ENCODE measurements around the gene TRIM36. TPM values are rescaled to one million over a fixed set of nuclear protein-coding genes. Genes with fewer than 3 reads are reported as not detected.

TRIM36 gene
- total and polyA plus RNA-seq, 2 of the 8 experiments (the other 6 are each of a cell fraction or from before 2014, with no cell fraction given) = 8.5 to 14.1 TPM

- Histone ChIP-seq H2BK12ac (ENCODE audit: low read depth, low read length) (0 out of 2 replicates have a peak overlapping the region, but pooled peaks have one; percentile 30), H2BK20ac (ENCODE audit: low read length) (no peak overlapping the region), H3K9me3 (ENCODE audit: insufficient read depth in 2 of 2, low read depth in 1 of 2, low read length in 1 of 2) (no peaks in the 10 kb centered on the region), H3K4me3 (ENCODE audit: extremely low read depth in 1 of 4, insufficient read depth in 2 of 4, low read depth in 3 of 4, low read length in 4 of 4) (peak overlapping the region; percentile 38 to 67 (median 54)), H4K20me1 (replicated peaks in 1 of 2; ENCODE audit: control insufficient read depth in 1 of 2, insufficient read depth in 2 of 2, low read length in 2 of 2) (no peaks in the 10 kb centered on the region), H2AFZ (ENCODE audit: low read length) (peak overlapping the region; percentile 86; the same call in 1 of the 2 replicates), H2BK120ac (replicated peaks; ENCODE audit: low read depth, low read length) (no peak overlapping the region), H3K23ac (ENCODE audit: insufficient read length) (no peak overlapping the region), H2AK5ac (ENCODE audit: low read depth, low read length) (no peak overlapping the region), H3K23me2 (ENCODE audit: low read depth, low read length) (peaks cover 12% of the 10 kb centered on the region; the same call in 1 of the 2 replicates), H3K4ac (replicated peaks; ENCODE audit: insufficient read length, low read depth, low read length) (no peak overlapping the region), H3K9ac (replicated peaks in 1 of 4; ENCODE audit: extremely low read depth in 1 of 4, low read depth in 3 of 4, low read length in 3 of 4) (no peak overlapping the region; a peak in 1 of 7 replicates), H2BK15ac (ENCODE audit: low read length) (no peak overlapping the region), H3K27ac (ENCODE audit: low read depth, low read length) (no peak overlapping the region), H3K27me3 (replicated peaks in 1 of 4; ENCODE audit: control insufficient read depth in 3 of 4, extremely low read depth in 1 of 4, insufficient read depth in 3 of 4, low read length in 3 of 4) (peaks cover 25 to 55% (median 51%) of the 10 kb centered on the region in 4 experiments), H3K79me2 (ENCODE audit: control insufficient read depth in 1 of 2, insufficient read depth in 2 of 2, low read length in 2 of 2) (no peaks in the 10 kb centered on the region), H3K14ac (ENCODE audit: insufficient read length) (no peak overlapping the region), H3K56ac (replicated peaks; ENCODE audit: insufficient read length, low read depth, low read length) (no peak overlapping the region), H3K18ac (ENCODE audit: extremely low read depth, low read length) (no peak overlapping the region), H3K79me1 (ENCODE audit: low read depth, low read length) (no peaks in the 10 kb centered on the region), H4K5ac (ENCODE audit: insufficient read length, low read depth, low read length) (no peak overlapping the region), H4K8ac (ENCODE audit: extremely low read depth, insufficient read depth, low read length) (no peak overlapping the region; the same call in 1 of the 2 replicates), H3K36me3 (ENCODE audit: control insufficient read depth in 2 of 4, insufficient read depth in 4 of 4, low read length in 3 of 4) (no peaks in the 10 kb centered on the region), H3K4me1 (replicated peaks in 1 of 4; ENCODE audit: control insufficient read depth in 3 of 4, insufficient read depth in 4 of 4, low read length in 3 of 4) (peaks cover 0 to 4% (median 2%) of the 10 kb centered on the region in 4 experiments; a peak in 5 of 7 replicates), H4K91ac (replicated peaks; ENCODE audit: insufficient read length, low read length) (no peak overlapping the region), H3K4me2 (ENCODE audit: insufficient read depth in 1 of 2, low read depth in 2 of 2, low read length in 2 of 2) (peak overlapping the region; percentile 81 to 91), H2BK5ac (ENCODE audit: low read depth, low read length) (no peak overlapping the region)
- ChIA-PET CTCF (ENCODE audit: partially characterized antibody) (interaction anchor here (0.9 to 3.7 kb wide), 8 partner anchors 9 to 87 kb away, joined by 3 to 16 read pairs (median 5); partner anchors contain the start of gene TRIM36), POLR2A (ENCODE audit: partially characterized antibody) (interaction anchor here (1.1 to 3.0 kb wide), 3 partner anchors 9 to 15 kb away, joined by 3 to 13 read pairs (median 8); partner anchors contain the start of gene TRIM36)
- FAIRE-seq (no peak), DNase-seq (ENCODE audit: low read depth in 1 of 2, low spot score in 2 of 2) (peak in 1 of 2 experiments; percentile 69)
- 3% methylated on average over 51 of the region's 56 CpGs; no CpG with 5 or more reads in 1 of the 2 experiments for WGBS, 2 experiments (ENCODE audit: extremely low coverage in 1 of 2, insufficient coverage in 1 of 2, insufficient read length in 1 of 2, insufficient replicate concordance in 2 of 2, low coverage in 1 of 2, low lambda C conversion rate in 2 of 2, missing lambda C conversion rate in 1 of 2)
- TF ChIP-seq POLR2A (IDR thresholded peaks at IDR 0.05; ENCODE audit: control extremely low read depth in 1 of 2, low read depth in 2 of 2, low read length in 2 of 2) (no peak), RAD21 (IDR thresholded peaks at IDR 0.05 in 1 of 2, conservative IDR thresholded peaks at IDR 0.05 in 1 of 2; ENCODE audit: low read depth in 2 of 2, low read length in 2 of 2) (no peak), USF2 (IDR thresholded peaks at IDR 0.05; ENCODE audit: low read length) (no peak), NRF1 (IDR thresholded peaks at IDR 0.05; ENCODE audit: low read depth, low read length) (no peak), KDM4A (IDR thresholded peaks at IDR 0.05; ENCODE audit: low read depth, low read length, severe bottlenecking) (peak; percentile 41), RNF2 (IDR thresholded peaks at IDR 0.05; ENCODE audit: borderline replicate concordance, low read depth, low read length, missing control alignments, poor library complexity, severe bottlenecking) (peak; percentile 78), SUZ12 (IDR thresholded peaks at IDR 0.05; ENCODE audit: low read length) (peak; percentile 95; the same call in 1 of the 2 replicates), SIN3A (conservative IDR thresholded peaks at IDR 0.05 in 1 of 2, IDR thresholded peaks at IDR 0.05 in 1 of 2; ENCODE audit: low read depth in 1 of 2, low read length in 2 of 2) (no peak), CHD2 (IDR thresholded peaks at IDR 0.05; ENCODE audit: low read length) (no peak)
Measured at GRCh38 chr5:115179394-115180164, 9.9 kb upstream of the TRIM36 start.
